Measurements from ENCODE around the gene HTR4. TPM values are rescaled to one million over a fixed set of nuclear protein-coding genes. Genes with fewer than 3 reads are reported as not detected.
A peak's percentile ranks its signal among the peaks of the same experiment; 100 is the strongest.

Gene HTR4
- total RNA-seq, 1 experiment from 2014 or later: not detected

DNA sequence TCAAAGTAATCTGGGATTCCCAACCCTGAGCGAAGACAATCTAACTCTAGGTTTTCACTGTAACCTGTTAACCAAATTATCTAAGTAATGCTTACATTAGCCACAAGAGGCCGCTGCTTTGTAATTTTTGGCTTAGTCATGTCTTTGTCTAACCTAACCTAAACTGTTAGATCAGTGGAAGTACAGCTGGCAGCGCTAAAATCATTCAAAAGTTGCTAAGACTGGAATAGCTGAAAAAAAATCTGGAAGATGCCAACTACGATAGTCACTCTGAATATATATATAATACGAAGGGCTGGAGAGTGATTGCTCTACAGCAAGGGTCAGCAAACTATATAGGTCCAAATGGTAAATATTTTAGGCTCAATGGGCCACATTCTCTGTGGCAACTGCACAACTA, 210.3 kb downstream of the HTR4 start:
- H3K9ac ChIP-seq (ENCODE audit: extremely low read depth, insufficient read length, low read length): no peak overlapping the region

More for the DNA sequence above, 210.3 kb downstream of the HTR4 start:
- Mint-ChIP-seq H3K27me3 (ENCODE audit: low read depth) (no peaks in the 10 kb centered on the region), H3K36me3 (ENCODE audit: insufficient read depth in 1 of 3, low read depth in 3 of 3) (peaks cover 10 to 29% (median 21%) of the 10 kb centered on the region in 3 experiments; a peak in 5 of 7 replicates), H3K9me3 (no peaks in the 10 kb centered on the region), H3K4me1 (peaks cover 13 to 14% of the 10 kb centered on the region in 2 experiments), H3K27ac (peak overlapping the region in 1 of 3 experiments; percentile 87; a peak in 1 of 7 replicates), H3K4me3 (no peak overlapping the region)
- Histone ChIP-seq H3K27ac (ENCODE audit: insufficient read length, low read depth, low read length) (no peak overlapping the region), H3K14ac (ENCODE audit: insufficient read depth, low read length) (no peak overlapping the region), H2AK5ac (ENCODE audit: insufficient read length, low read length) (no peak overlapping the region), H3K79me1 (ENCODE audit: insufficient read depth, low read depth, low read length, poor library complexity, severe bottlenecking) (no peaks in the 10 kb centered on the region), H3K79me2 (ENCODE audit: insufficient read depth, low read length) (no peaks in the 10 kb centered on the region), H3K23me2 (ENCODE audit: insufficient read length, low read depth, low read length, poor library complexity, severe bottlenecking) (no peaks in the 10 kb centered on the region), H3K9me3 (ENCODE audit: control insufficient read depth, low read depth, low read length) (no peaks in the 10 kb centered on the region), H2BK120ac (ENCODE audit: low read depth, low read length, poor library complexity, severe bottlenecking) (no peak overlapping the region), H3K4me1 (ENCODE audit: insufficient read depth, low read length) (peaks cover 2% of the 10 kb centered on the region; the same call in 1 of the 2 replicates), H3K4ac (ENCODE audit: low read depth, low read length) (no peak overlapping the region), H4K5ac (ENCODE audit: insufficient read length, low read depth, low read length) (no peak overlapping the region), H2AFZ (ENCODE audit: low read length) (no peak overlapping the region), H3K18ac (ENCODE audit: insufficient read length, low read depth, low read length) (no peak overlapping the region), H2BK15ac (ENCODE audit: low read depth, low read length) (no peak overlapping the region), H2BK12ac (ENCODE audit: insufficient read length, low read depth, low read length) (no peak overlapping the region), H3K56ac (ENCODE audit: insufficient read length, low read depth, low read length) (no peak overlapping the region), H4K20me1 (ENCODE audit: control insufficient read depth, insufficient read depth, insufficient read length) (no peaks in the 10 kb centered on the region), H3K27me3 (ENCODE audit: insufficient read depth, low read length) (no peaks in the 10 kb centered on the region), H4K8ac (replicated peaks; ENCODE audit: insufficient read length, low read depth, low read length) (no peak overlapping the region), H3K23ac (ENCODE audit: insufficient read length, low read depth, low read length) (no peak overlapping the region), H3T11ph (ENCODE audit: low read length) (no peak overlapping the region), H4K91ac (ENCODE audit: insufficient read length, low read depth, low read length) (no peak overlapping the region), H3K4me2 (ENCODE audit: insufficient read depth, insufficient read length, low read length) (no peak overlapping the region), H2BK5ac (ENCODE audit: insufficient read length, low read length) (no peak overlapping the region), H2BK20ac (ENCODE audit: low read depth, low read length, poor library complexity, severe bottlenecking) (no peak overlapping the region)
- no peak for DNase-seq
- TF ChIP-seq, protein P1, sequence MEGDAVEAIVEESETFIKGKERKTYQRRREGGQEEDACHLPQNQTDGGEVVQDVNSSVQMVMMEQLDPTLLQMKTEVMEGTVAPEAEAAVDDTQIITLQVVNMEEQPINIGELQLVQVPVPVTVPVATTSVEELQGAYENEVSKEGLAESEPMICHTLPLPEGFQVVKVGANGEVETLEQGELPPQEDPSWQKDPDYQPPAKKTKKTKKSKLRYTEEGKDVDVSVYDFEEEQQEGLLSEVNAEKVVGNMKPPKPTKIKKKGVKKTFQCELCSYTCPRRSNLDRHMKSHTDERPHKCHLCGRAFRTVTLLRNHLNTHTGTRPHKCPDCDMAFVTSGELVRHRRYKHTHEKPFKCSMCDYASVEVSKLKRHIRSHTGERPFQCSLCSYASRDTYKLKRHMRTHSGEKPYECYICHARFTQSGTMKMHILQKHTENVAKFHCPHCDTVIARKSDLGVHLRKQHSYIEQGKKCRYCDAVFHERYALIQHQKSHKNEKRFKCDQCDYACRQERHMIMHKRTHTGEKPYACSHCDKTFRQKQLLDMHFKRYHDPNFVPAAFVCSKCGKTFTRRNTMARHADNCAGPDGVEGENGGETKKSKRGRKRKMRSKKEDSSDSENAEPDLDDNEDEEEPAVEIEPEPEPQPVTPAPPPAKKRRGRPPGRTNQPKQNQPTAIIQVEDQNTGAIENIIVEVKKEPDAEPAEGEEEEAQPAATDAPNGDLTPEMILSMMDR (conservative IDR thresholded peaks at IDR 0.05): peak; percentile 79
- WGBS (ENCODE audit: extremely low coverage, insufficient read length, low lambda C conversion rate): no CpG with 5 or more reads among the region's 5 CpGs
